ENCODE measurements around the gene GNG7.
"Not testable (repeated sequence)": the region's sequence is repeated elsewhere in the genome, so short reads cannot be mapped to it uniquely, and the experiment has no call there.

GNG7 gene

DNA sequence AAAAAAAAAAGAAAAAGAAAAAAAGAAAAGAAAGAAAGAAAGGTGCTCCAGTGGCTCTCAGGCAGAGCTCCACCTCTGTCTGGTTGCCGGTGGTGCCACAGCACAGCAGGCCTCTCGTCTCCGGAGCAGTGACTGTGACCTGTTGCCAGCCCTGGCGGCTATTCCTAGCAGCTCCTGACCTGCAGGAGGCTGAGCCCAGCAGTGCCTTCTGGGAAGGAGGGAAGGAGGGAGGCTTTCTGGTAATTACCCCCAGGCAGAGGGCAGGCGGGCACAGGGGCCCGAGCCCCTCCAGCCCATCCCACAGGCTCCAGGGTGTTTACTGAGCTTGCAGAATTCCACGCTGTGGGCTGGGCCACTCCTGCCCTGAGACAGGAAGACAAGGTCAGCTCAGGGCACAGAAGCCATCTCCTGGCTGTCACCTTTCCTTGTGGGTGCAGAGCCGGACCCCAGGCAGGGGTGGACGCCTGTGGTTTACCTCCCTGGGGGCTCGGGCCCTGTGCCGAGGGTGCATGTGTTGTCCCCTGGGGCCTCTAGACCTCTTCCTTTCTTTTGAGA, 77.9 kb downstream of the GNG7 start:
- ATAC-seq = no peak
- DNase-seq = no peak
- H3K27ac Mint-ChIP-seq = no peak overlapping the region
- H3K27me3 Mint-ChIP-seq = no peaks in the 10 kb centered on the region
- H3K4me1 Mint-ChIP-seq = peaks cover 68% of the 10 kb centered on the region
- H3K36me3 Mint-ChIP-seq (ENCODE audit: low read depth) = no peaks in the 10 kb centered on the region
- H3K4me3 Mint-ChIP-seq = no peak overlapping the region
- H3K9me3 Mint-ChIP-seq = peaks cover 12% of the 10 kb centered on the region

DNA sequence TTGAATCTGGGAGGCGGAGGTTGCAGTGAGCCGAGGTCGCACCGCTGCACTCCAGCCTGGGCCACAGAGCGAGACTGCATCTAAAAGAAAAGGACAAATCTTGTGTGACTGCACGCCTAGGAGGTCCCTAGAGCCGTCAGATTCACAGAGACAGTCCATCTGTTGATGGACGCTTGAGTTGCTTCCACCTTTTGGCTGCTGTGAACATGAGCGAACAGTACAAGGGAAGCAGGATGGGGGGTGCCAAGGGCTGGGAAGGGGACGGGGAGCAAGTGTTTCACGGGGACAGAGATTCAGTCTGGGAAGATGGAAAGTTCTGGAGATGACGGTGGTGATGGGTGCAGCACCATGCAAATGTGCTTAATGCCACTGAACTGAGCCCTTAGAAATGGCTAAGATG, 78.7 kb downstream of the GNG7 start:
- Mint-ChIP-seq H3K27ac (peak overlapping the region; percentile 58), H3K36me3 (ENCODE audit: low read depth) (no peaks in the 10 kb centered on the region), H3K4me1 (peaks cover 68% of the 10 kb centered on the region), H3K9me3 (peaks cover 7% of the 10 kb centered on the region), H3K4me3 (no peak overlapping the region), H3K27me3 (no peaks in the 10 kb centered on the region)
- no peak for DNase-seq
- no peak for ATAC-seq

DNA sequence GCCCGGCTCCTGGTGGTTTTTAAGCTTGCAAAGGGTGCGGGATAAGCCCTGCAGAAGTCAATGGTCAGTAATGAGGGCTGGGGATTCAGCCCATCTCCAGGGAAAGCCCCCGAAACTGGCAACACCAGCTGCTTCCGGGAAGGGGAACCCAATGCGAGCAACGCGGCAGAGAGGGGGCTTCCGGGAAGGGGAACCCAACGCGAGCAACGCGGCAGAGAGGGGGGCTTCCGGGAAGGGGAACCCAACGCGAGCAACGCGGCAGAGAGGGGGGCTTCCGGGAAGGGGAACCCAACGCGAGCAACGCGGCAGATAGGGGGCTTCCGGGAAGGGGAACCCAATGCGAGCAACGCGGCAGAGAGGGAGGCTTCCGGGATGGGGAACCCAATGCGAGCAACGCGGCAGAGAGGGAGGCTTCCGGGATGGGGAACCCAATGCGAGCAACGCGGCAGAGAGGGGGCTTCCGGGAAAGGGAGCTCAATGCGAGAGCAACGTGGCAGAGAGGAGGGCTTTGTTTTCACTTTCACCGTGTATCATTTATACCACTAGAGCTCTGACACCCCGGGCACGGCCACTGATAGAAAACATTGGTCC, 80.0 kb downstream of the GNG7 start:
- peak overlapping the region; percentile 70 for H3K4me3 Mint-ChIP-seq
- not testable (repeated sequence) for H3K27me3 Mint-ChIP-seq; H3K9me3 Mint-ChIP-seq; ATAC-seq; H3K36me3 Mint-ChIP-seq (ENCODE audit: low read depth)
- DNase-seq = peak; percentile 41
- peak overlapping the region; percentile 90 for H3K27ac Mint-ChIP-seq
- H3K4me1 Mint-ChIP-seq = peaks cover 69% of the 10 kb centered on the region

DNA sequence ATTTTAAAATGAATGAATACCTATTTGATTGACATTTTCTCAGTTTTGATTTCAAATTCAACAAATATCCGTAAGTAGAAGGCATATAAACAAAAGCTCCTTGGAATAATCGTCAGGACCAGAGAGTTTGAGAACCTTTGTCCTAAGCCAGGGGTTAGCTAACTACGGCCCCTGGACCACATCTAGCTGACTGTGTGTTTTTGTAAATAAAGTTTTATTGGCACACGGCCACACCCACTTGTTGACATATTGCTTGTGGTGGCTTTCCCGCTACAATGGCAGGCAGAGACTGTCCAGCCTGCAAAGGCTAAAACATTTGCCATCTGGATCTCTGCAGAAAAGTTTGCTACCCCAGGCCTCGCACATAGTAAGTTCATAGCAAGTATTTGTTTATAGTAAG, 83.4 kb downstream of the GNG7 start:
- no peak for DNase-seq
- H3K9me3 Mint-ChIP-seq = no peaks in the 10 kb centered on the region
- peak overlapping the region; percentile 62 for H3K4me3 Mint-ChIP-seq
- ATAC-seq = no peak
- peaks cover 69% of the 10 kb centered on the region for H3K4me1 Mint-ChIP-seq
- no peaks in the 10 kb centered on the region for H3K36me3 Mint-ChIP-seq (ENCODE audit: low read depth)
- H3K27ac Mint-ChIP-seq = peak overlapping the region; percentile 91
- H3K27me3 Mint-ChIP-seq = no peaks in the 10 kb centered on the region

DNA sequence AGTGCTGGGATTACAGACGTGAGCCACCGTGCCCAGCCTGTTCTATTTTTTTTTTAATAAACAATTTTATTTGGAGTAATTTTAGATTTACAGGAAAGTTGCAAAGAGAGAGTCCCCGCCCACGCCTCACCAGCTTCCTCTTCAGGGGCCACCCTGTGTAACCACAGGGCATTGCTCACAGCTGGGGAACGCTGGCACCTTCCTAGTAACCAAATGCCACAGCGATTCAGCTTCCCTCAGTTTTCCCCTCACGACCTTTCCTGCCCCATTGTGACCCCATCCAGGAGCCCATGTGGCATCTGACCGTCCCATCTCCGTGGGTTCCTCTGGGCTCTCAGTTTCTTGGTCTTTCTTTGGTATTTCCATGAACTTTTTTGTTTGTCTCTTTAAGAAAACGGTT, 83.9 kb downstream of the GNG7 start:
- Mint-ChIP-seq H3K9me3 (no peaks in the 10 kb centered on the region), H3K4me1 (peaks cover 70% of the 10 kb centered on the region), H3K36me3 (ENCODE audit: low read depth) (no peaks in the 10 kb centered on the region), H3K27me3 (no peaks in the 10 kb centered on the region), H3K4me3 (peak overlapping the region; percentile 62), H3K27ac (peak overlapping the region; percentile 91)
- DNase-seq (peak; percentile 88), ATAC-seq (peak; percentile 38)

DNA sequence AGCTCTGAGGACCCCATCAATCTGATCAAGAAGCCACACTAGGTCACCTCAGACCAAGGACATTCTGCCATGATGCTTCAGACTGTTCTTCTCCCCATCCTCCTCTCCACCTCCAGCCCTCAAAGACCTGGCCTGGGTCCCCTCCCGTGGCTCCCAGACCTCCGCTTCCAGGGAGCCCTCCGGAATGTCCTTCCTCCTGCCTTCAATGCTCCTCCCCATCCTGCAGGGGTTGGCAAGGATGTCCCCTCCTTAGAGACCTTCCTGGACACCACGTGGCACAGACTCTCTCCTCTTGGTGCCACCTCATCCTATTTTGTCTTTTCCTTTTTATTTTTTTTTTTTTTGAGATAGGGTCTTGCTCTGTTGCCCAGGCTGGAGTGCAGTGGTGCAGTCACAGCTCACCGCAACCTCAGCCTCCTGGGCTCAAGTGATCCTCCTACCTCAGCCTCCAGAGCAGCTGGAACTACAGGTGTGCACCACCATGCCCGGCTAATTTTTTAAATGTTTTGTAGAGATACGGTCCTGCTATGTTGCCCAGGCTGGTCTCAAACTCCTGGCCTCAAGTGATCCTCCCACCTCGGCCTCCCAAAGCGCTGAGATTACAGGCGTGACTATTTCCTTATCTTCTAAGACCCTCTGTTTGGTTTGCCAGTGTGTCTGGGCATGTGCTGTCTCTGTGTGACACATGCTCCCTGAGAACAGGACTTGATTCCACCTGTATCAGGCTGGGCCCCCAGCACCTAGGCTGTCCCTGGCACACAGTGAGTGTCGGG, 84.9 kb downstream of the GNG7 start:
- Mint-ChIP-seq H3K4me3 (peak overlapping the region; percentile 62), H3K27ac (peak overlapping the region; percentile 91), H3K4me1 (peaks cover 72% of the 10 kb centered on the region)

DNA sequence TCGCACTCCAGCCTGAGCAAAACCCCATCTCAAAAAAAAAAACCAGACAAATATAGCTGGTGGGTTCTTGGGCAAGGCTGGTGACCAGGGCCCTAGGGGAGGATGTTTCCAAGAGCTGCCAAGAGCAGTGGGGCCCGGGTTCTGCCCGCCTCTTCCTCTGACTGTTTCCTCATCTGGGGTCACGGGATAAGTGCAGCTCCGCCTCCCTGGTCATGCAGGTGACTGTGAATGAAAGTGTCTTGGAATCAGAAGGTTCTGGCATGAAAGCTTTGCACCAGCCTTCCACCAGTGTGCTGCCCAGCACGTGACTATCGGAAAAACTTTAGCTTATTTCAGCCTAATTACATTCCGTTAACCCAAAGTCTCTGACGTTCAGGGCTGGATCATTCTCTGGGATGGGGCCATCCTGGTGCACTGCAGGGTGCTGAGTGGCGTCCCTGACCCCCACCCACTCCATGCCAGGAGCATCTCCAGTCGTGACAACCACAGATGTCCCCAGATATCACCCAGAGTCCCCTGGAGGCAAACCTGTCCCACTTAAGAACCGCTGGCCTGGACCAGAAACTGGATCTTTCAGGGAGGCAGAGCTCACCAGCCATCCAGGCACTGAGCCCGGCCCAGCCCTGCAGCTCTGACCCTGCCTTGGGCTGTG, 85.6 kb downstream of the GNG7 start:
- peaks cover 74% of the 10 kb centered on the region for H3K4me1 Mint-ChIP-seq
- no peaks in the 10 kb centered on the region for H3K27me3 Mint-ChIP-seq
- DNase-seq = no peak
- H3K27ac Mint-ChIP-seq = peak overlapping the region; percentile 22
- H3K9me3 Mint-ChIP-seq = no peaks in the 10 kb centered on the region
- no peak for ATAC-seq
- H3K4me3 Mint-ChIP-seq = no peak overlapping the region
- H3K36me3 Mint-ChIP-seq (ENCODE audit: low read depth) = no peaks in the 10 kb centered on the region

More for the DNA sequence above, 84.9 kb downstream of the GNG7 start:
- DNase-seq (no peak), ATAC-seq (no peak)
- no peaks in the 10 kb centered on the region for H3K27me3 Mint-ChIP-seq
- no peaks in the 10 kb centered on the region for H3K36me3 Mint-ChIP-seq (ENCODE audit: low read depth)
- no peaks in the 10 kb centered on the region for H3K9me3 Mint-ChIP-seq

DNA sequence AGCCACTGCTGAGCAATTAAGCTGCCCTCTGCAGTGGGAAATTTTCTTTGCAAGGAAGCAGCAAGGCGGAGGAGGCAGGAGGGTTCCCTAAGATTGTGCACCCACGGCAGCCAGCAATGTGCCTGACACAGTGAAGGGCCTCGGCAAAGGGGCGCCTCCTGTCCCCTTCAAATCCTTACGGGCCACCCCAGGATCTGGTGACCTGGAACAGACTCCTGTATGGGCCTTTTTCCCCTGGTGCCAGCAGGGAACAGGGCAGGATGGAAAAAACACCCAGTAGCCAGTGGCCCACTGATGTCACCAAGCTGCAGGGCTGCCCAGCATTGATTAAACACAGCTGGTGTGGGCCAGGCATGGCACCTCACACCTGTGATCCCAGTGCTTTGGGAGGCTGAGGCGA, 86.7 kb downstream of the GNG7 start:
- Mint-ChIP-seq H3K4me3 (no peak overlapping the region), H3K27me3 (no peaks in the 10 kb centered on the region), H3K9me3 (no peaks in the 10 kb centered on the region), H3K27ac (no peak overlapping the region), H3K4me1 (peaks cover 69% of the 10 kb centered on the region), H3K36me3 (ENCODE audit: low read depth) (no peaks in the 10 kb centered on the region)
- ATAC-seq (no peak), DNase-seq (no peak)

DNA sequence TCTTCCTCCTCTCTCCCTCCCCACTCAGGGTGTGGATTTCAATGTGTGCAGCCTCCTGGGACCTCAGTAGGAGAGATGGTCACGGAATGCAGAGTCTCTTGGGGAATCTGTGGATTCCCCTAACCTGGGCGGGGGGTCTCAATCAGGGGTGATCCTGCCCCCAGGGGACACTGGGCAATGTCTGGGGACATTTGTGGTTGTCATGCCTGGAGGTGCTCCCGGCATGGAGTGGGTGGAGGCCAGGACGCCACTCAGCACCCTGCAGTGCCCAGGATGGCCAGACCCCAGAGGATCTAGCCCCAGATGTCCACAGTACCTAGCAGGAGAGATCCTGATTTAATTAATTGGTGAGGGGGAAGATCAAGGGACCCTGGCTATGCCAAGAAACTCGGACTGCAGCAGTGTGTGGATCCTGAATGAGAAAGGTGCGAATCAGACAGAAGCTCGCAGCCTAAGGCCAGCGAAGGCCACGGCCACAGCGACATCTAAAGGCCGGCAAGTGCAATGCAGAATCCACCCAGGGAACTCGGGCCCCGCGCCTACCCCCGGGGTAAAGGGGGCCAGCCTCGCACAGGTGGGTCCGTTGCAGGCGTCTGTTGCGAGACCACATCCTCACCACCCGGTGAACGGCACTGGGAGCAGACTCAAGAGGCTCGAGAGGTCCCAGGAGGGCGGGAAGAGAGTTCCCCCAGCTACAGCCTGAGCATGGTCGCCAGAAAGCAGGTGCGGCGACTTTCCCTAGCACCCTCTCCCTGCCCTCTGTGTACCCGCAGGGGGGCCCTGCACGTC, 88.8 kb downstream of the GNG7 start:
- Mint-ChIP-seq H3K27me3 (peaks cover 4% of the 10 kb centered on the region), H3K27ac (no peak overlapping the region), H3K4me1 (peaks cover 64% of the 10 kb centered on the region), H3K4me3 (peak overlapping the region; percentile 8), H3K9me3 (no peaks in the 10 kb centered on the region), H3K36me3 (ENCODE audit: low read depth) (no peaks in the 10 kb centered on the region)
- DNase-seq (peak; percentile 70), ATAC-seq (peak; percentile 48)

DNA sequence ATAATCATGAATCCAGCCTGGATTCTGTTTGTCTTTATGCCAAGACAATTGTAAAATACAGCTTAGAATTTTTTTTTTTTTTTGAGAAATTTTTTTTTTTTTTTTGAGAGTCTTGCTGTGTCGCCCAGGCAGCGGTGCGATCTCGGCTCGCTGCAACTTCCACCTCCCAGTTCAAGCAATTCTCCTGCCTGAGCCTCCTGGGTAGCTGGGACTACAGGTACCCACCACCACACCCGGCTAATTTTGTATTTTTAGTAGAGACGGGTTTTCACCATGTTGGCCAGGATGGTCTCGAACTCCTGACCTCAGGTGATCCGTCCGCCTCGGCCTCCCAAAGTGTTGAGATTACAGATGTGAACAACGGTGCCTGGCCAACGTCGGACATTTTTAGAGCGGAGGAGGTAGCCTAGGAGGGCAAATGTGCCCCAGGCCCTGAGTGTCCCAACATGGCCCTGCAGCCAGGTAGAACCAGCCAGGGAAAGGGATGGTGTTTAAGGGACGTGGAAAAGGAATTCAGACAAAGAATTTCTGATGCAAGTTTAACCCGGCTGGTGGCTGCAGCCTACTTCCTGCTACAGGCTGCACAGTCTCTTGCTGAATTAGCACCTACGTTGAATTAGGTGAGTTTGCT, 89.8 kb downstream of the GNG7 start:
- H3K9me3 Mint-ChIP-seq = no peaks in the 10 kb centered on the region
- peaks cover 63% of the 10 kb centered on the region for H3K4me1 Mint-ChIP-seq
- no peak overlapping the region for H3K27ac Mint-ChIP-seq
- DNase-seq = no peak
- ATAC-seq = no peak
- peaks cover 3% of the 10 kb centered on the region for H3K36me3 Mint-ChIP-seq (ENCODE audit: low read depth)
- no peak overlapping the region for H3K4me3 Mint-ChIP-seq
- H3K27me3 Mint-ChIP-seq = peaks cover 9% of the 10 kb centered on the region

DNA sequence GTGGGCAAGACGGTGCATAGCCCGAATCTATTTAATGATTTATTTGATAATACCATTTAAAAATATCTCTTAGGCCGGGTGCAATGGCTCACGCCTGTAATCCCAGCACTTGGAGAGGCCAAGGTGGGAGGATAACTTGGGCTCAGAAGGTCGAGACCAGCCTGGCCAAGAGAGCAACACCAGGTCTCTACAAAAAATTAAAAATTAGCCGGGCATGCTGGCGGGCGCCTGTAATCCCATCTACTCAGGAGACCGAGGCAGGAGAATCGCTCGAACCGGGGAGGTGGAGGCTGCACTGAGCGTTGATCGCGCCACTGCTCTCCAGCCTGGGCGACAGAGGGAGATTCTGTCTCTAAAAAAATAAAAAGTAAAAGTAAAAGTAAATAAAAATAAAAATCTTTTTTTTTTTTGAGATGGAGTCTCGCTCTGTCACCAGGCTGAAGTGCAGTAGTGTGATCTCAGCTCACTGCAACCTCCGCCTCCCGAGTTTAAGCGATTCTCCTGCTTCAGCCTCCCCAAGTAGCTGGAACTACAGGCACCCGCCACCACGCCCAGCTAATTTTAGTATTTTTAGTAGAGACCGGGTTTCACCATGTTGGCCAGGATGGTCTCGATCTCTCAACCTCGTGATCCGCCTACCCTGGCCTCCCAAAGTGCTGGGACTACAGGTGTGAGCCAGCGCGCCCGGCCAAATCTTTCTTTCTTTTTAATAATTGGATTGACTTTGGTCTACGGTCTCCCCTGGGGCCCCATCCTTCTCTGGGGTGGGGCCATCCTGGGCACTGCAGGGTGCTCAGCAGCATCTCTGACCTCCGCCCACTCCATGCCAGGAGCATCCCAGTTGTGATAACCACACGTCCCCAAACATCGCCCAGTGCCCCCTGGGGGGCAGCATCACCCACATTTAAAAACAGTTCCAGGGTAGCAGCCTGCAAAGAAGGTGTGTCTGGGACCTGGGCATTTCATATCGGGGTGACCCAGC, 90.7 kb downstream of the GNG7 start:
- peak overlapping the region; percentile 42 for H3K27ac Mint-ChIP-seq
- no peak for DNase-seq
- peaks cover 63% of the 10 kb centered on the region for H3K4me1 Mint-ChIP-seq
- H3K9me3 Mint-ChIP-seq = no peaks in the 10 kb centered on the region
- peaks cover 4% of the 10 kb centered on the region for H3K36me3 Mint-ChIP-seq (ENCODE audit: low read depth)
- H3K27me3 Mint-ChIP-seq = peaks cover 9% of the 10 kb centered on the region
- peak overlapping the region; percentile 75 for H3K4me3 Mint-ChIP-seq
- ATAC-seq = no peak

DNA sequence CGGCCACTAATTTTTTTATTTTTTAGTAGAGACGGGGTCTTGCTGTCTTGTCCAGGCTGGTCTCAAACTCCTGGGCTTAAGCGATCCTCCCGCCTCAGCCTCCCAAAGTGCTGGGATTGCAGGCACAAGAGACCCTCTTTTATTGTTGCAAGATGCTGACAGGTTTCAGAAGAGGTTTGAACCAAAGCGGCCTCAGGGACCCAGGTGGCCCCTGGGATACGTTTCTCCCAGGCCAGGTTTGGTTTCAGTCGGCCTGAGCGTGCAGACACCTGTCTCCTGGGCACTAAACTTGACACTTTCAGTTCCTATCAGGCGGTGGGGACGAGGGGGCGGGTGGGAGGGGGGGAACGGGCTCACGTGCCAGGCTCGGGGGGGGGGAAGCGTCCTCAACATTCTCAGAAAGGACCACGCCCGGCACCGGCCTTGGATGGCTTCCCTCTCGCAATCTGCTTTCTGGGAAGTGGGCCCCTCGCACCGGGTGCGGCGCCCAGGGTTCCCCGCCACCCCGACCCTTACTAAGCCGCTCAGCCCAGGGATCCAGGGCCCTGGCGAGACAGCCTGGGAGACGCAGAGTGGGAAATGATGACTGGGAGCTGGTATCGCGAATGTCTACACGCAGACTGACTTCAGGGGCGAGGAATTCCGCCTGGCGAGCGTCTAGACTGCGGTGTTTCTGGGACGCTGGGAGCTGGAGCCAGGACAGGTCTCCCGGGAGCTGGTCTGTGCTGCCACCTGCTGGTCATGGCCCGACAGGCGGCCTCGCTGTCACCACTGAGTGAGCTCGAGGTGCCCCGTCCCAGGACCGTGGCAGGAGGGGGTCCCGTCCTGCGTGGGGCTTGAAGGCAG, 91.6 kb downstream of the GNG7 start:
- peaks cover 9% of the 10 kb centered on the region for H3K27me3 Mint-ChIP-seq
- peak; percentile 50 for ATAC-seq
- peak overlapping the region; percentile 42 for H3K27ac Mint-ChIP-seq
- H3K4me3 Mint-ChIP-seq = peak overlapping the region; percentile 75
- H3K9me3 Mint-ChIP-seq = no peaks in the 10 kb centered on the region
- H3K36me3 Mint-ChIP-seq (ENCODE audit: low read depth) = peaks cover 4% of the 10 kb centered on the region
- H3K4me1 Mint-ChIP-seq = peaks cover 63% of the 10 kb centered on the region
- DNase-seq = peak; percentile 97
